IMR-90 (cell line): ENCODE measurements around the gene NRF1. TPM values are rescaled to one million over a fixed set of nuclear protein-coding genes. Genes with fewer than 3 reads are reported as not detected.

Experiments
- ATAC-seq: fragments of 200-7000 bp; cut with Tn5 transposase; 2 replicates; pipeline ENCODE4 v1.9.1; 2020; ENCODE audit warnings: low read depth, mild to moderate bottlenecking, moderate library complexity
- BruUV-seq: library from RNA; stranded (reverse); fragments of 400-500 nt; replicated peaks from 2 replicates; lab custom pipeline; 2021; lab: Mats Ljungman, UMichigan
- CTCF ChIA-PET: fragments of 300-600 bp; formaldehyde crosslinking; extraction: SDS; loops from one replicate; lab custom pipeline; 2021; ENCODE audit warnings: antibody characterized with exemption; lab: Yijun Ruan, JAX
- POLR2A ChIA-PET: fragments of 300-600 bp; sonication (Branson Sonifier 250); formaldehyde crosslinking; loops from one replicate; lab custom pipeline; 2022; ENCODE audit warnings: antibody characterized with exemption; ENCODE audit not compliant: unreplicated experiment; lab: Charles Lee
- DNase-seq: peaks from one replicate; pipeline ENCODE4 v3.0.0; 2013
- H2AFZ ChIP-seq: replicated peaks from 2 replicates; pipeline ENCODE3; 2013; ENCODE audit warnings: low read length, mild to moderate bottlenecking; ENCODE audit not compliant: poor library complexity
- H2AK5ac ChIP-seq: 2 replicates; pipeline ENCODE4 v1.6.1; 2013; ENCODE audit warnings: low read depth, low read length, inconsistent platforms
- H2AK9ac ChIP-seq: replicated peaks from 2 replicates; pipeline ENCODE3; 2013; ENCODE audit warnings: mild to moderate bottlenecking, low read depth, low read length, moderate library complexity; ENCODE audit not compliant: poor library complexity
- H2BK120ac ChIP-seq: 2 replicates; pipeline ENCODE4 v1.6.1; 2013; ENCODE audit warnings: low read depth, low read length, inconsistent platforms
- H2BK15ac ChIP-seq: 3 replicates; pipeline ENCODE4 v1.6.1; 2013; ENCODE audit warnings: low read depth, low read length, inconsistent platforms
- H2BK20ac ChIP-seq: 2 replicates; pipeline ENCODE4 v1.6.1; 2013; ENCODE audit warnings: low read depth, mild to moderate bottlenecking, inconsistent platforms, low read length, moderate library complexity
- H2BK5ac ChIP-seq: 2 replicates; pipeline ENCODE4 v1.6.1; 2013; ENCODE audit warnings: mild to moderate bottlenecking, low read depth, low read length, inconsistent platforms; ENCODE audit not compliant: poor library complexity, severe bottlenecking
- H3K14ac ChIP-seq: replicated peaks from 2 replicates; pipeline ENCODE4 v1.6.1; 2013; ENCODE audit warnings: low read depth, low read length, inconsistent platforms
- H3K18ac ChIP-seq: 2 replicates; pipeline ENCODE4 v1.6.1; 2013; ENCODE audit warnings: low read depth, low read length, control low read depth
- H3K23ac ChIP-seq: 2 replicates; pipeline ENCODE4 v1.6.1; 2013; ENCODE audit warnings: low read depth, low read length, inconsistent platforms
- H3K27ac ChIP-seq: 2 replicates; pipeline ENCODE4 v1.5.1; 2013; ENCODE audit warnings: mild to moderate bottlenecking, control low read depth, low read length; ENCODE audit not compliant: insufficient read depth
- H3K27me3 ChIP-seq: 2 replicates; pipeline ENCODE4 v1.6.1; 2013; ENCODE audit warnings: low read length; ENCODE audit not compliant: control insufficient read depth, insufficient read depth
- H3K36me3 ChIP-seq: 2 replicates; pipeline ENCODE4 v1.6.1; 2013; ENCODE audit warnings: low read length, mixed read lengths; ENCODE audit not compliant: control insufficient read depth, insufficient read depth
- H3K4ac ChIP-seq: 2 replicates; pipeline ENCODE4 v1.6.1; 2013; ENCODE audit warnings: low read depth, low read length, inconsistent platforms
- H3K4me1 ChIP-seq: 2 replicates; pipeline ENCODE4 v1.6.1; 2013; ENCODE audit warnings: low read length, mixed read lengths; ENCODE audit not compliant: control insufficient read depth, insufficient read depth
- H3K4me2 ChIP-seq: 2 replicates; pipeline ENCODE4 v1.6.1; 2013; ENCODE audit warnings: low read depth, mild to moderate bottlenecking, control low read depth, low read length, moderate library complexity
- H3K4me3 ChIP-seq: 2 replicates; pipeline ENCODE4 v1.5.1; 2013; ENCODE audit warnings: low read depth, mild to moderate bottlenecking, control low read depth, low read length, moderate library complexity; ENCODE audit not compliant: insufficient read depth
- H3K56ac ChIP-seq: 2 replicates; pipeline ENCODE4 v1.6.1; 2013; ENCODE audit warnings: low read length, inconsistent platforms; ENCODE audit not compliant: insufficient read depth; ENCODE audit errors: extremely low read depth
- H3K79me1 ChIP-seq, 2 experiments: 2 replicates each; pipeline ENCODE4 v1.6.1; 2013; ENCODE audit warnings: low read length in 2 of 2, inconsistent platforms in 1 of 2, low read depth in 1 of 2
- H3K9ac ChIP-seq: 2 replicates; pipeline ENCODE4 v1.6.1; 2013; ENCODE audit warnings: low read depth, low read length, control low read depth
- H3K9me1 ChIP-seq: 2 replicates; pipeline ENCODE4 v1.6.1; 2013; ENCODE audit warnings: low read length, inconsistent platforms; ENCODE audit not compliant: insufficient read depth
- H3K9me3 ChIP-seq: 2 replicates; pipeline ENCODE4 v1.6.1; 2013; ENCODE audit warnings: low read length; ENCODE audit not compliant: control insufficient read depth, insufficient read depth
- H4K20me1 ChIP-seq: 2 replicates; pipeline ENCODE4 v1.6.1; 2013; ENCODE audit warnings: low read length, inconsistent platforms; ENCODE audit not compliant: insufficient read depth
- H4K5ac ChIP-seq: 2 replicates; pipeline ENCODE4 v1.6.1; 2013; ENCODE audit warnings: mild to moderate bottlenecking, low read depth, low read length, control low read depth
- H4K8ac ChIP-seq, 2 experiments: 2 replicates each; pipeline ENCODE4 v1.6.1; 2013; ENCODE audit warnings: low read depth in 2 of 2, low read length in 2 of 2, control low read depth in 1 of 2, inconsistent platforms in 1 of 2
- H4K91ac ChIP-seq: 2 replicates; pipeline ENCODE4 v1.6.1; 2013; ENCODE audit warnings: low read depth, low read length, inconsistent platforms; ENCODE audit not compliant: insufficient read depth
- BHLHE40 ChIP-seq: fragments of 150-350 bp; IDR thresholded peaks from 2 replicates; pipeline ENCODE4 v1.6.1; 2016; ENCODE audit warnings: mild to moderate bottlenecking, low read depth, low read length
- CHD1 ChIP-seq: IDR thresholded peaks from 2 replicates; pipeline ENCODE4 v1.6.1; 2012; ENCODE audit warnings: low read depth, low read length, improper control_type of control experiment
- CTCF ChIP-seq: conservative IDR thresholded peaks from 2 replicates; pipeline ENCODE4 v1.5.1; 2012; ENCODE audit warnings: mild to moderate bottlenecking, low read depth, low read length, improper control_type of control experiment
- ELK1 ChIP-seq: fragments of 150-350 bp; IDR thresholded peaks from 2 replicates; pipeline ENCODE4 v1.6.1; 2016; ENCODE audit warnings: low read depth, mild to moderate bottlenecking, low read length, moderate library complexity, borderline replicate concordance
- MAFK ChIP-seq: IDR thresholded peaks from 2 replicates; pipeline ENCODE4 v1.6.1; 2012; ENCODE audit warnings: low read depth, low read length, improper control_type of control experiment
- POLR2A ChIP-seq: IDR thresholded peaks from 2 replicates; pipeline ENCODE4 v1.6.1; 2012; ENCODE audit warnings: mild to moderate bottlenecking, low read depth, low read length
- RCOR1 ChIP-seq: IDR thresholded peaks from 2 replicates; pipeline ENCODE4 v1.6.1; 2012; ENCODE audit warnings: mild to moderate bottlenecking, low read length, improper control_type of control experiment; ENCODE audit not compliant: insufficient replicate concordance
- SMC3 ChIP-seq: fragments of 150-350 bp; IDR thresholded peaks from 2 replicates; pipeline ENCODE4 v1.6.1; 2016; ENCODE audit warnings: low read depth, mild to moderate bottlenecking, antibody characterized with exemption, low read length, moderate library complexity
- WGBS, 2 experiments: methylation state at CpG; one replicate each; pipeline versions ENCODE4 v1.1.5 to v1.1.7; 2013; ENCODE audit warnings: missing lambda C conversion rate in 2 of 2; ENCODE audit not compliant: insufficient read length in 1 of 2; ENCODE audit errors: extremely low coverage in 2 of 2; 5-methylcytosine and 5-hydroxymethylcytosine counted together
- dilution Hi-C: fragments of 300-500 bp; cut with HindIII; formaldehyde crosslinking; loops from one replicate; pipeline ENCODE4 v1.14.3; 2018; ENCODE audit warnings: low sequenced_read_pairs; ENCODE audit not compliant: unreplicated experiment
- in situ Hi-C: fragments of 300-500 bp; cut with MboI; formaldehyde crosslinking; loops from 3 replicates; pipeline ENCODE4 v1.14.3; 2019; ENCODE audit warnings: low sequenced_read_pairs, inconsistent platforms, mixed read lengths
- intact Hi-C: fragments of 100-400 bp; cut with micrococcal nuclease; formaldehyde crosslinking; loops from 2 replicates; pipeline ENCODE4 v1.10.0; 2022
- polyA plus RNA-seq, 3 experiments: library from polyadenylated mRNA; depleted of rRNA; stranded (reverse); fragments of >200 nt; gene quantifications; 2 replicates each; pipeline ENCODE4 v1.2.3, GENCODE V29; 2012; ENCODE audit warnings: low replicate concordance in 1 of 3
- total RNA-seq: library from RNA; depleted of rRNA; stranded (reverse); fragments of >200 nt; gene quantifications from 2 replicates; pipeline ENCODE4 v1.2.3, GENCODE V29; 2012

The NRF1 gene
- total and polyA plus RNA-seq, 2 of the 4 experiments (the other 2 are of a cell fraction), result 11.4 to 15.8 TPM

- peaks cover 0 to 9% of the 10 kb centered on the region in 2 experiments; a peak in 1 of 4 replicates for H3K79me1 ChIP-seq
- DNase-seq (no peak), ATAC-seq (no peak)
- H3K14ac ChIP-seq, result no peak overlapping the region
- no peaks in the 10 kb centered on the region for H3K9me3 ChIP-seq
- no peak overlapping the region for H2BK5ac ChIP-seq
- no peak overlapping the region for H2AK5ac ChIP-seq
- H2BK20ac ChIP-seq, result no peak overlapping the region
- dilution Hi-C loops (no loop called here), intact Hi-C loops (no loop called here), in situ Hi-C loops (no loop called here)
- no peak overlapping the region for H3K9ac ChIP-seq
- H3K4me1 ChIP-seq, result peaks cover 1% of the 10 kb centered on the region; the same call in 1 of the 2 replicates
- whole genome bisulfite sequencing, 2 experiments, result 88% methylated on average over 1 of the region's 5 CpGs; no CpG with 5 or more reads in 1 of the 2 experiments
- no TSS peak for BruUV-seq
- H4K5ac ChIP-seq, result no peak overlapping the region
- no peak overlapping the region for H4K91ac ChIP-seq
- no peak overlapping the region for H3K4ac ChIP-seq
- no peak overlapping the region for H3K18ac ChIP-seq
- H3K27me3 ChIP-seq, result no peaks in the 10 kb centered on the region
- H3K23ac ChIP-seq, result no peak overlapping the region
- no peak for TF ChIP-seq CTCF
- TF ChIP-seq ELK1, result no peak
- TF ChIP-seq MAFK, result no peak
- TF ChIP-seq CHD1, result no peak
- TF ChIP-seq POLR2A, result no peak
- TF ChIP-seq BHLHE40, result no peak
- no peak for TF ChIP-seq SMC3
- no peak for TF ChIP-seq RCOR1
- H2BK15ac ChIP-seq, result no peak overlapping the region
- peaks cover 14% of the 10 kb centered on the region for H3K9me1 ChIP-seq
- H3K27ac ChIP-seq, result no peak overlapping the region
- H3K36me3 ChIP-seq, result peaks cover 6% of the 10 kb centered on the region
- ChIA-PET POLR2A (no interaction called here), CTCF (no interaction called here)
- no peak overlapping the region for H2BK120ac ChIP-seq
- no peak overlapping the region for H3K56ac ChIP-seq
- H4K20me1 ChIP-seq, result peaks cover 4% of the 10 kb centered on the region; the same call in 1 of the 2 replicates
- H2AK9ac ChIP-seq, result no peak overlapping the region
- H4K8ac ChIP-seq, result no peak overlapping the region
- H3K4me2 ChIP-seq, result no peak overlapping the region
- no peak overlapping the region for H3K4me3 ChIP-seq
- H2AFZ ChIP-seq, result no peak overlapping the region
These were observed 130.7 kb downstream of the NRF1 start for GRCh38 chr7:129742256-129742655.
